Stimulated activated CD4-positive, alpha-beta T cell treated with anti-CD3 and anti-CD28 coated beads, TNF-alpha, amount 100 ng/mL, for 24 hours (primary cell): Measurements from ENCODE around the gene CAPN12.

Experiments used
- DNase-seq, 3 experiments: peaks; one replicate each; pipeline ENCODE4 v3.0.0-alpha.2; 2020; ENCODE audit warnings: low read depth in 3 of 3

CAPN12 gene

GRCh38 chr19:38726284-38726673, 18.0 kb downstream of the CAPN12 start:
- no peak for DNase-seq

DNA sequence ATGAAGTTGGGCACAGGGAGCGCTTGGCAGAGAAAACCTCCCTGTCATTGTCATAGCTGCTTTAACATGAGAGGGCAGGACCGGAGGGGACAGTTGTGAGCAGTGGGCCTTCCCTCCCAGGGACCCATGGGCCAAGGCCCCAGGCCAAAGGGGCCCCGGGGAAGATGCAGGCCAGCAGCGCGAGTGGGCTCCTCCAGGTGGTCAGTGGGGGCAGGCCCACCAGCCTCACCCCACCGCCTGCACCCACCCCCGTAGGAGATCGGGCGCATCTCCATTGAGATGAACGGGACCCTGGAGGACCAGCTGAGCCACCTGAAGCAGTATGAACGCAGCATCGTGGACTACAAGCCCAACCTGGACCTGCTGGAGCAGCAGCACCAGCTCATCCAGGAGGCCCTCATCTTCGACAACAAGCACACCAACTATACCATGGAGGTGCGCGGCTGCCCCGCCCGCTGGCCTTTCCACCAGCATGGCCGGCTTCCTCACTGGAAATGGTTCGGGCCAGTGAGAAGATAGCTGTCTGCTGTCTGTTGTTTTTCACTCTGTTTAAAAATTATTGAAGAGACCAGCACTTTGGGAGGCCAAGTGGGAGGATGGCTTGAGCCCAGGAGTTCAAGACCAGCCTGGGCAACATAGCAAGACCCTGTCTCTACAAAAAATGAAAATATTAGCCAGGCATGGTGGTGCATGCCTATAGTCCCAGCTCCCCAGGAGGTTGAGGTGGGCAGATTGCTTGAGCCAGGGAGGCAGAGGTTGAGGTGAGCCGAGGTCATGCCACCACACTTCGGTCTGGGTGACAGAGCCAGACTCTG, 18.6 kb downstream of the CAPN12 start:
- no peak for DNase-seq

DNA sequence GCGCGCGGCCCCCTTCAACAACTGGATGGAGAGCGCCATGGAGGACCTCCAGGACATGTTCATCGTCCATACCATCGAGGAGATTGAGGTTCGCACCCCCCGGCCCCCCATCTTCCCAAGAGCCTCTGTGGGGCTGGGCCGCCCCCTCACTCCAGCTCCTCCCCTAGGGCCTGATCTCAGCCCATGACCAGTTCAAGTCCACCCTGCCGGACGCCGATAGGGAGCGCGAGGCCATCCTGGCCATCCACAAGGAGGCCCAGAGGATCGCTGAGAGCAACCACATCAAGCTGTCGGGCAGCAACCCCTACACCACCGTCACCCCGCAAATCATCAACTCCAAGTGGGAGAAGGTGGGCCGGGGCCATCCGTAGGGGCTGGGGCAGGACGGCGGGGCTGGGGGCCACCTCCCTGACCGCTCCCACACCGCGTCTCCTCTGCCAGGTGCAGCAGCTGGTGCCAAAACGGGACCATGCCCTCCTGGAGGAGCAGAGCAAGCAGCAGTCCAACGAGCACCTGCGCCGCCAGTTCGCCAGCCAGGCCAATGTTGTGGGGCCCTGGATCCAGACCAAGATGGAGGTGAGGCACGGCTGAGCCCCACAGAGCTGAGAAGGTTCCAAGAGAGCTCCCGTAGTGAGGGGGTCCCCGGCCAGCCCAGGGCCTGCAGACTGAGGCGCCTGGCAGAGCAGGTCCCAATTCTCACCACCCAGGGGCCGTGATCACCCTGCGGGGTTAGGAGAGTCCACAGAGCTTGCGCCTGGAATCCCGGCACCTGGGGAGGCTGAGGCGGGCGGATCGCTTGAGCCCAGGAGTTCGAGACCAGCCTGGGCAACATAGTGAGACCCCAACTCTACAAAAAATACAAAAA, 20.1 kb downstream of the CAPN12 start:
- DNase-seq: no peak

- DNase-seq: no peak
These were observed 20.7 kb downstream of the CAPN12 start for GRCh38 chr19:38723606-38723965.

GRCh38 chr19:38722947-38723605, 21.2 kb downstream of the CAPN12 start:
- DNase-seq: no peak

- DNase-seq: no peak
These were observed 22.1 kb downstream of the CAPN12 start for GRCh38 chr19:38721979-38722773.

DNA sequence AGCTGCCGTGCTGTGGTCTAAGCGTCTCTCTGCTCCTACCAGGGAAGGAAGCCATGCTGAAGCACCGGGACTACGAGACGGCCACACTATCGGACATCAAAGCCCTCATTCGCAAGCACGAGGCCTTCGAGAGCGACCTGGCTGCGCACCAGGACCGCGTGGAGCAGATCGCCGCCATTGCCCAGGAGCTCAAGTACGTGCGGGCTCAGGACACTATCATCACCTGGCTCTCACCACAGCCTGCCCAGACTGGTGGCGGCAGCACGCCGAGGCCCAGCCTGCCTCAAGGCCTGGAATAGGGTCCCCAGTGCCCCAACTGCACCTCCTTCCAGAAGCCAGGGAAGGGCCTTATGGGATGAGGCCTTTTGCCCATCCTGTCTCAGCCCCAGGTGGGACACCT, 22.8 kb downstream of the CAPN12 start:
- DNase-seq: no peak

GRCh38 chr19:38720559-38721236, 23.6 kb downstream of the CAPN12 start:
- DNase-seq: no peak

- DNase-seq: no peak
These were observed 24.3 kb downstream of the CAPN12 start for GRCh38 chr19:38719761-38720558.

GRCh38 chr19:38718747-38719543, 25.3 kb downstream of the CAPN12 start:
- no peak for DNase-seq

- no peak for DNase-seq
These were observed 26.4 kb downstream of the CAPN12 start for GRCh38 chr19:38717855-38718254.

DNA sequence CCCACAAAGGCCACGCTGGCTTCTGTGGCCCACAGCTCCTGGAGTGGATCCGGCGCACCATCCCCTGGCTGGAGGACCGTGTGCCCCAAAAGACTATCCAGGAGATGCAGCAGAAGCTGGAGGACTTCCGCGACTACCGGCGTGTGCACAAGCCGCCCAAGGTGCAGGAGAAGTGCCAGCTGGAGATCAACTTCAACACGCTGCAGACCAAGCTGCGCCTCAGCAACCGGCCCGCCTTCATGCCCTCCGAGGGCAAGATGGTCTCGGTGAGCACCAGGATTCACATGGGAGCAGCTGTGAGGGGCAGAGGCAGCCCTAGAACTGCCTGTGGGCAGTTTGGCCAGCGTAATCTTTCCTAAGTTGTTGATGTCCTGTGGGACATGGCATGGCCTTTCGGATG, 27.2 kb downstream of the CAPN12 start:
- no peak for DNase-seq

- DNase-seq: no peak
These were observed 28.7 kb downstream of the CAPN12 start for GRCh38 chr19:38715555-38715954.

GRCh38 chr19:38714354-38714778, 29.9 kb downstream of the CAPN12 start:
- no peak for DNase-seq

DNA sequence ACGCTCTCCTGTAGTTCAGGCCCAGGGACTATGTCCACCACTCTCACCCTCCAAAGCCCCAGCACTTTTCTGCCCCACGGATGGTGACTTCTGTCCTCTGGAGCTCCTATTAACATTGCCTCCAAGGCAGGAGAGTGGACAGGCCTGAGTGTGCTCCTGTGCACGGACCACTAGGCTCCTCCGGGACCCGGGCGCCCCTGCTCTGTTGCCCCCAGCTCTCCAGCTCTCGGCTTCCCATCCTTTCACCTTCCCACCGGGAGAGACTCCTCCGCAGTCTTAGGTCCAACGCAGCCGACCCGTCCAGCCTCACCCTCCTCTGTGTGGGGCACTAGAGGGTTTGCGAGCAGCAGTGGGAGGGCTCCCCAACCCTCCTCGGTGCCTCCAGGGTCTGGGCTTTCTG, 30.4 kb downstream of the CAPN12 start:
- DNase-seq: no peak

DNA sequence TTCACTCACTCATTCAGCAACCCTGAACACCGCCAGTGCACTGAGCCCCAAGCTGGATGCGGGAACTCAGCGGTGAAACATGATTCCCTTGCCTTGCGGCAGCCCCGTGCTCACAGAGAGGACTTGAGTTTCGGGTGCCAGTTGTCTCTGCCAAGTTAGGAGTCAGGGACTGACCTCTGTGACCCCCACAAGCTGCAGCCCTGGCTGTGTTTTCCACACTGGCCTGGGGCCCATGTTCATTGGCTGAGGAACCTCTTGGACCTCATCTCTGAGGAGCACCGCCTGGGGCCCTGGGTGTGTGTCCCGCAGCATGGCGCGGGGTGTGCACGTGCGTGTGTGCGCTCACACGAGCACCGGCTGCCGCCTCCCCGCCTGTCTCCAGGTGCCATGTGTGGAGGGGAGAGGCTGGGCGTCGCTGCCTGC, 31.0 kb downstream of the CAPN12 start:
- no peak for DNase-seq

DNA sequence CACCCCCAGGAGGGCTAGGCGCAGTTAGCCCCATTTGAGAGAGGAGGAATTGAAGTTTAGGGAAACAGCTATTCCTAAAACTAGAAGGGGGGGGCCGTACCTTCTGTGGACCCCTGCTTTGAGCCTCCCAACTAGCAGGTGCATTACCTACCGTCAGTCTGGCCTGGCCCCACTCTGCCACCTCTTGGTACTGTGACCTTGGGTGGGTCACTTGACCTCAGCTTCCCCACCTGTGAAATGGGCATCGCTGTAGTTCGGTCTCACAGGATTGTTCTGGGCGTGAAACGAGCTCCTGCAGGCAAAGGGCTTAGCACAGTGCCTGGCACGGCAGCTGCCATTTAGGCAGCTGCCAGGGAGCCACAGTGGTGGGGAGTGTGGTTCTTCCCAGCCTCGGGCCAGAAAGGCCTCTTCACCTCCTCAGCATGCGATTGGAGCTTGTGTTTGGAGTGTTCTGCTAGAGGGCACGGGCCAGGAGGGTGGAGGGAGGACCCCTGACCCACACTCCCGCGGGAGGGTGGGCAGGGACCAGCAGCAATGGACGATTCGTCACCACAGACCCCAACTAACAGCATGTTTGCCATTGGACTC, 32.0 kb downstream of the CAPN12 start:
- no peak for DNase-seq

DNA sequence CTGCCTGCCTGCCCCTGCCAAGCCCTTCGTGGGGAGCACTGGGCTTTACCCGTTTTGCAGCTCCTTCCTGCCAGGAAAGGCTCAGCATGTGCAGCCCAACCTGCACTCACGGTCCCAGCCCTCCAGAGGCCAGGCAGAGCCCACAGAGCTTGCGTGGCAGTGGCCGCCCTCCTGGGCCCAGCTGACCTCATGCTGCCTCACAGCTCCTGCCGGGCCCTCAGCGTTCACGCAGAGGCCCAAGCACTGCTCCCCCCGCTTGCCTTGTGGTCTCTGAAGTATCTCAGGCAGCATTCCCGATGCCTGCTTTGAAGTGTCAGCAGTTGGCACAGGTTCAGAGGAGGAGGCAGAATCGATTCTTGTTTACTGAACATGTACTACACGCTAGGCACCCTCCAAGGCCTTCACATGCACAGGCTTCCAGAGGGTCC, 32.5 kb downstream of the CAPN12 start:
- no peak for DNase-seq
